GM18526 (cell line): ENCODE data around the gene C18orf63.

Experiments used
- POLR2A ChIP-seq: IDR thresholded peaks from 3 replicates; pipeline ENCODE4 v1.6.1; 2011; ENCODE audit not compliant: insufficient read length; ENCODE audit errors: extremely low read depth

C18orf63 gene

GRCh38 chr18:74315464-74316256 is at the start of gene C18orf63:
C18orf63 (plus strand) TSS chr18:74315839; CDS start chr18:74317866, 2,027 bp downstream.
- no peak for TF ChIP-seq POLR2A

GRCh38 chr18:74266161-74266560 is 49.5 kb upstream of the C18orf63 start:
- TF ChIP-seq POLR2A, result no peak

- TF ChIP-seq POLR2A, result no peak
Measured at GRCh38 chr18:74268175-74268574, 47.5 kb upstream of the C18orf63 start.

- TF ChIP-seq POLR2A, result no peak
Measured at GRCh38 chr18:74268933-74269620, 46.6 kb upstream of the C18orf63 start.

GRCh38 chr18:74271635-74272034 is 44.0 kb upstream of the C18orf63 start:
- TF ChIP-seq POLR2A, result no peak

- no peak for TF ChIP-seq POLR2A
Measured at GRCh38 chr18:74273394-74273793, 42.2 kb upstream of the C18orf63 start.

GRCh38 chr18:74274700-74275099 is 40.9 kb upstream of the C18orf63 start:
- TF ChIP-seq POLR2A, result no peak

GRCh38 chr18:74275736-74276135 is 39.9 kb upstream of the C18orf63 start:
- TF ChIP-seq POLR2A, result no peak

- no peak for TF ChIP-seq POLR2A
Measured at GRCh38 chr18:74276609-74277008, 39.0 kb upstream of the C18orf63 start.

GRCh38 chr18:74277296-74277695 is 38.3 kb upstream of the C18orf63 start:
- TF ChIP-seq POLR2A, result no peak

GRCh38 chr18:74278058-74278457 is 37.6 kb upstream of the C18orf63 start:
- no peak for TF ChIP-seq POLR2A

GRCh38 chr18:74278983-74279382 is 36.7 kb upstream of the C18orf63 start:
- no peak for TF ChIP-seq POLR2A

GRCh38 chr18:74281011-74281979 is 34.3 kb upstream of the C18orf63 start:
- no peak for TF ChIP-seq POLR2A

GRCh38 chr18:74281980-74282754 is 33.5 kb upstream of the C18orf63 start:
- no peak for TF ChIP-seq POLR2A
